ENCODE results near the gene HS3ST3A1. TPM values are rescaled to one million over a fixed set of nuclear protein-coding genes. Genes with fewer than 3 reads are reported as not detected.

Gene HS3ST3A1
- total RNA-seq, 2 donors from 2014 or later: not detected

DNA sequence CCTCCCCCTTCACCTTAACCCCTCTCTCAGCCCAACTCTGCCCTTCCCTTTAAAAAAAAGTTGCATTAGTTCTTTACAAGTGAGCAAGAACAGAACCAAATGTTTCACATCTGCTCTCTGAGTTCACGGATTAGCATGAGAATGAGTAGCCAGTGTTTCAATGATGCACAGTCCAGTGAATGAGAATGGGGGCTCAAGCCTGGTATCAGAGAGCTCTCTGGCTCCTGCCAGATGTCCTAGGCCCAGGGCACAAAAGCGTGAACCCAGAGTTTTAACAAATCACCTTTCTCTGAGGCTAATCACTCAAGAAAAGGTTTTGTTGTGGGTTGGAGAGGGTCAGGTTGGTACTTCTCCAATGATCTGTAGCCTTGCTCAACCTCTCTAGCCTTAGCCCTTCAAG is 41.5 kb upstream of the HS3ST3A1 start:
- intact Hi-C loops (cut with DNase I): no loop called here
- no peak for TF ChIP-seq POLR2A (IDR thresholded peaks at IDR 0.05)
- TF ChIP-seq, protein P1, sequence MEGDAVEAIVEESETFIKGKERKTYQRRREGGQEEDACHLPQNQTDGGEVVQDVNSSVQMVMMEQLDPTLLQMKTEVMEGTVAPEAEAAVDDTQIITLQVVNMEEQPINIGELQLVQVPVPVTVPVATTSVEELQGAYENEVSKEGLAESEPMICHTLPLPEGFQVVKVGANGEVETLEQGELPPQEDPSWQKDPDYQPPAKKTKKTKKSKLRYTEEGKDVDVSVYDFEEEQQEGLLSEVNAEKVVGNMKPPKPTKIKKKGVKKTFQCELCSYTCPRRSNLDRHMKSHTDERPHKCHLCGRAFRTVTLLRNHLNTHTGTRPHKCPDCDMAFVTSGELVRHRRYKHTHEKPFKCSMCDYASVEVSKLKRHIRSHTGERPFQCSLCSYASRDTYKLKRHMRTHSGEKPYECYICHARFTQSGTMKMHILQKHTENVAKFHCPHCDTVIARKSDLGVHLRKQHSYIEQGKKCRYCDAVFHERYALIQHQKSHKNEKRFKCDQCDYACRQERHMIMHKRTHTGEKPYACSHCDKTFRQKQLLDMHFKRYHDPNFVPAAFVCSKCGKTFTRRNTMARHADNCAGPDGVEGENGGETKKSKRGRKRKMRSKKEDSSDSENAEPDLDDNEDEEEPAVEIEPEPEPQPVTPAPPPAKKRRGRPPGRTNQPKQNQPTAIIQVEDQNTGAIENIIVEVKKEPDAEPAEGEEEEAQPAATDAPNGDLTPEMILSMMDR (IDR thresholded peaks at IDR 0.05): no peak

DNA sequence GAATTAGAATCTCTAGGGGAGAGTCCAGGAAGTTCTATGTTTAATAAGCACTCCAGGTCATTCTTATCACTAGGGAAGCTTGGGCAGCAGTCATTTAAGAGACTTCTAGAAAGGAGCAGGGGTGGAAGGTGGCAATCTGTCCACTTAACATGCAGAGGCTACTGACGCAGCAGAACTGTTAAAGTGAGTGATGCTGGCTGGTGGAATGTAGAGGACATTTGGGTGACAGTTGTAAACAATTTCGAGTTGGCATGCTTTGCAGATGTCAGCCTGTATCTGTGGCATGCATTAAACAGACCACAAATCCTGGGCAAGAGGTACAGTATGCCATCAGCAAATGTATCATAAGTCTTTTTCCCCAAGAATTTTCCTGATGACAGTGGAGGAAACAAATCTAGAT is 40.5 kb upstream of the HS3ST3A1 start:
- Histone ChIP-seq H3K36me3 (replicated peaks in 1 of 2; ENCODE audit: insufficient read depth in 1 of 2, low read depth in 2 of 2) (no peaks in the 10 kb centered on the region), H3K4me1 (peaks cover 3% of the 10 kb centered on the region), H3K27me3 (no peaks in the 10 kb centered on the region), H3K4me3 (no peak overlapping the region), H3K27ac (no peak overlapping the region), H3K9me3 (no peaks in the 10 kb centered on the region)
- DNase-seq: no peak
- intact Hi-C loops (cut with DNase I): no loop called here
- ATAC-seq: no peak
- WGBS, 2 donors: 39 to 41% methylated on average over 2 of the region's 2 CpGs
- no peak for TF ChIP-seq POLR2A (IDR thresholded peaks at IDR 0.05)
- TF ChIP-seq, protein P1 (IDR thresholded peaks at IDR 0.05): no peak

More for the DNA sequence above, 41.5 kb upstream of the HS3ST3A1 start:
- Histone ChIP-seq H3K27ac (no peak overlapping the region), H3K4me3 (no peak overlapping the region), H3K4me1 (peaks cover 3% of the 10 kb centered on the region), H3K27me3 (no peaks in the 10 kb centered on the region), H3K36me3 (replicated peaks in 1 of 2; ENCODE audit: insufficient read depth in 1 of 2, low read depth in 2 of 2) (no peaks in the 10 kb centered on the region), H3K9me3 (no peaks in the 10 kb centered on the region)
- ATAC-seq: no peak
- WGBS, 2 donors: 76 to 77% methylated on average over 2 of the region's 2 CpGs
- no peak for DNase-seq

DNA sequence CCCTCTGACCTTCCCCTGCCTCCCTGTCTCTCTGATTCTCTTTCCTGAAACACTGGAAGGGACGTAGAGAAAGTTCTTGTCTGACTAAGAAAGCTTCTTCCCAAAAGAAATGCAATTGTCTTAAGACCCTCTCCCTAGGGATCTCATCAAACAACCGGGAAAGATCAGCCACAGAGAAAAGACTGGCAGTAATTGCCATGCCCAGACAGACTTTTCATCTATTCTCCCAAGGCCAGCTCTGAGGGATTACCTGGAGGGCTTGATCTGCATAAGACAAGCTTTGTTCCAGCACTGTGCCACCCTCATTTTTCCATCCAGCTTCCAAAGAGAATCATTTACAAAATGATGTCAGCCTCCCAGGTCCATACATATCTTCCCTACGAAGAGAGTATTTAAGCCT is 38.8 kb upstream of the HS3ST3A1 start:
- Histone ChIP-seq H3K4me1 (peaks cover 3% of the 10 kb centered on the region), H3K36me3 (replicated peaks in 1 of 2; ENCODE audit: insufficient read depth in 1 of 2, low read depth in 2 of 2) (no peaks in the 10 kb centered on the region), H3K4me3 (no peak overlapping the region), H3K9me3 (no peaks in the 10 kb centered on the region), H3K27me3 (no peaks in the 10 kb centered on the region), H3K27ac (no peak overlapping the region)
- intact Hi-C loops (cut with DNase I): no loop called here
- ATAC-seq (no peak), DNase-seq (no peak)
- WGBS, 2 donors: 49 to 54% methylated on average over 3 of the region's 3 CpGs
- TF ChIP-seq, protein P1 (IDR thresholded peaks at IDR 0.05): no peak
- no peak for TF ChIP-seq POLR2A (IDR thresholded peaks at IDR 0.05)

DNA sequence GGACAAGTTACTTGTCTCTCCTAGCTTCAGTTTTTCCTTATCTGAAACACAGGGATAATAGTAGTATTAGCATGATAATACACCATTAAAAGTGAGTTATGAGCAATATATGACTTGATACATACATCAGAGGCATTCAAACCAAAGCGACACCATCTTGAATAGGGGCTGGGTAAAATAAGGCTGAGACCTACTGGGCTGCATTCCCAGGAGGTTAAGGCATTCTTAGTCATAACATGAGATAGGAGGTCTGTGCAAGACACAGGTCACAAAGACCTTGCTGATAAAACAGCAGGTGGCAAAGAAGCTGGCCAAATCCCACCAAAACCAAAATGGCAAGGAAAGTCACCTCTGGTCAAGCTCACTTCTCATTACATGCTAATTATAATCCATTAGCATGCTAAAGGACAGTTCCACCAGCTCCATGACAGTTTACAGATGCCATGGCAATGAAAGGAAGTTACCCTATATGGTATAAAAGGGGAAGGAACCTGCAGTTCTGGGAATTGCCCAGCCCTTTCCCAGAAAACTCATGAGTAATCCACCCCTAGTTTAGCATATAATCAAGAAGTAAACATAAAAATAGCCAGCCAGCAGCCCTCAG is 37.2 kb upstream of the HS3ST3A1 start:
- no peak overlapping the region for H3K27ac ChIP-seq
- peaks cover 3% of the 10 kb centered on the region for H3K4me1 ChIP-seq
- no peaks in the 10 kb centered on the region for H3K36me3 ChIP-seq (replicated peaks in 1 of 2; ENCODE audit: insufficient read depth in 1 of 2, low read depth in 2 of 2)
- ATAC-seq (peak; percentile 68), DNase-seq (peak; percentile 18 to 38 (median 30))
- no peaks in the 10 kb centered on the region for H3K9me3 ChIP-seq
- intact Hi-C loops (cut with DNase I): no loop called here
- H3K27me3 ChIP-seq: no peaks in the 10 kb centered on the region
- no peak overlapping the region for H3K4me3 ChIP-seq
- WGBS, 2 donors: 78 to 83% methylated on average over 1 of the region's 1 CpG
- TF ChIP-seq POLR2A (IDR thresholded peaks at IDR 0.05): no peak
- TF ChIP-seq, protein P1 (IDR thresholded peaks at IDR 0.05): no peak

DNA sequence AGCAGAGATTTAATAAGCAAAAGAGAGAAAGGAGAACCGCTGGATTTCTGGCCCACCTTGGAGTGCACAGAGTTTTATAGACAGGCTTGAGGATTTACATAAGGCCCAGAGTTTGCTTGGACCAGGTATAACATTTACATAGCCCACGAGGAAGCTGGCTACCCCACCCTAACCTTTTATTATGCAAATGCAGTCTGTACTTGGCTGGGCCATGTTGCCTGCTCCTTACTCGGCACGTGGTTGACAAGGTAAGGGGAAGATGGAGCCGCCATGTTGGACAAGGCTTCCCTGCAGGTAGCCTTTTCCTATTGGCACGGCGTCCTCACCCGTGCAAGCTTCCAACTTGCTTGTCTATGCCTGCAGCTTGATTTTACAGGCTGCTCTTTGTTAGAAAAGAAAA is 35.2 kb upstream of the HS3ST3A1 start:
- no peaks in the 10 kb centered on the region for H3K9me3 ChIP-seq

More for the DNA sequence above, 35.2 kb upstream of the HS3ST3A1 start:
- Histone ChIP-seq H3K4me1 (peaks cover 3% of the 10 kb centered on the region), H3K27me3 (no peaks in the 10 kb centered on the region), H3K27ac (no peak overlapping the region), H3K4me3 (no peak overlapping the region), H3K36me3 (replicated peaks in 1 of 2; ENCODE audit: insufficient read depth in 1 of 2, low read depth in 2 of 2) (no peaks in the 10 kb centered on the region)
- no peak for ATAC-seq
- WGBS, 2 donors: 72 to 89% methylated on average over 8 of the region's 8 CpGs
- no peak for DNase-seq
- TF ChIP-seq, protein P1 (IDR thresholded peaks at IDR 0.05): no peak
- TF ChIP-seq POLR2A (IDR thresholded peaks at IDR 0.05): no peak
- intact Hi-C loops (cut with DNase I): no loop called here

All from body of pancreas (tissue), 4 donors.